Measurements from ENCODE around the gene MAP1B.

MAP1B gene

DNA sequence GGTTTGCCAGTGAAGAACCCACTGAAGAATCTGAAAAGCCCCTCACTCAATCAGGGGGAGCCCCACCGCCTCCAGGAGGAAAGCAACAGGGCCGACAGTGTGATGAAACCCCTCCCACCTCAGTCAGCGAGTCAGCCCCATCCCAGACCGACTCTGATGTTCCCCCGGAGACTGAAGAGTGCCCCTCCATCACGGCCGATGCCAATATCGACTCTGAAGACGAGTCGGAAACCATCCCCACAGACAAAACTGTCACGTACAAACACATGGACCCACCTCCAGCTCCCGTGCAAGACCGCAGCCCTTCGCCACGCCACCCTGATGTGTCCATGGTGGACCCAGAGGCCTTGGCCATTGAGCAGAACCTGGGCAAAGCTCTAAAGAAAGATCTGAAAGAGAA lies 92.4 kb downstream of the MAP1B start:
- no peak for DNase-seq

DNA sequence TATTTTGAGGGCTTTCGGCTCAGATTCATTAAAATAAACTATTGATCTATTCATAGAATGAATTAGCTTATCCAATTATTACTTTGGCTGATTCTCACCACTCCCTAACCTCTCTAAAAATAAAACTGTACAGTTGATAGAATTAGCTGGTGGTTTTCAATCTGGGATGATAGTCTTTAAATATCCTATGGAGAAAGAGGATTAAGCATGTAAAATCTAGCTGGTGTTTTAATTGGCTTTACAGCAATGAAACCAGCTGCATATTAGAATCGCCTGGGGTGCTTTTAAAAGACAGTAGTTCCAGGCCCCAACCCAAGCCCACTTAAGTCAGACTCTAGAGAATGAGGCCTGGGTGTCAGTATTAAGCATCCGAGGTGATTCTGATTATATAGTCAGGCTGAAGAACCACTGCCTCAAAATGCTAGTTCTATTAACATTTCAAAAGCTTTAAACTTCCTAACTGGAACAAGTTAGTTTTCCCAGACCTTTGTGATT lies 95.1 kb downstream of the MAP1B start:
- DNase-seq: no peak

DNA sequence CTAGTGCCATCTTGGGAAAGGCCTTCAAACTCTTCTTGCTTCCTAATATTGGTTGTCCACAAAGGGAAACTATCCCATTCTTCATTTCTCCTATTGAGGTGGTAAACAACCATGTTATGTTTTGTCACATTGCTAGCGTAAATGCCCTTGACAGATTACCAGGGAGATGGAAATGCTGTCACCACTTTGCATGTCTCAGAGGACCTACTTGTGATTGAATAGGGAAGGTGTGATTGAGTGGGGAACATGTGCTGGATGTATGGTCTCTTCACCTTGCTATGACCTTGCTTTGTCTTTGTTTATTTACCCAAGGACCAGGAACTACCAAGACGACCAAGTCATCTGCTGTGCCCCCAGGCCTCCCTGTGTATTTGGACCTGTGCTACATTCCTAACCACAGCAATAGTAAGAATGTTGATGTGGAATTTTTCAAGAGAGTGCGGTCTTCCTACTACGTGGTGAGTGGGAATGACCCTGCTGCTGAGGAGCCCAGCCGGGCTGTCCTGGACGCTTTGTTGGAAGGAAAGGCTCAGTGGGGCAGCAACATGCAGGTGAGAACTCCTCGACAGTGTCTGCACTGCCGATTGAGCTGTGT lies 96.1 kb downstream of the MAP1B start:
- DNase-seq: no peak

DNA sequence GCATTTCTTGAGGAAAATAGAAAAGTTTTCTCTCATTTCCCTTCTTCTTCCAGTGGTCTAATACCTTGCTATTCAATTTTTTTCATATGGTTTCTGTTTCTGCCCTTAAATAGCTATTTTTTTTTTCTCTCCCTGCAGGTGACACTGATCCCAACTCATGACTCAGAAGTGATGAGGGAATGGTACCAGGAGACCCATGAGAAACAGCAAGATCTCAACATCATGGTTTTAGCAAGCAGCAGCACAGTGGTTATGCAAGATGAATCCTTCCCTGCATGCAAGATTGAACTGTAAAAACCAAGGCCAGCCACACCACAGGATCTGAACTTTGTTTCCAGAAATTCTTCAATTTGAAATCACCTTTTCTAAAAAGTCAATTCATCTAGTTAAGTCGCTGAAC lies 97.7 kb downstream of the MAP1B start:
- no peak for DNase-seq

DNA sequence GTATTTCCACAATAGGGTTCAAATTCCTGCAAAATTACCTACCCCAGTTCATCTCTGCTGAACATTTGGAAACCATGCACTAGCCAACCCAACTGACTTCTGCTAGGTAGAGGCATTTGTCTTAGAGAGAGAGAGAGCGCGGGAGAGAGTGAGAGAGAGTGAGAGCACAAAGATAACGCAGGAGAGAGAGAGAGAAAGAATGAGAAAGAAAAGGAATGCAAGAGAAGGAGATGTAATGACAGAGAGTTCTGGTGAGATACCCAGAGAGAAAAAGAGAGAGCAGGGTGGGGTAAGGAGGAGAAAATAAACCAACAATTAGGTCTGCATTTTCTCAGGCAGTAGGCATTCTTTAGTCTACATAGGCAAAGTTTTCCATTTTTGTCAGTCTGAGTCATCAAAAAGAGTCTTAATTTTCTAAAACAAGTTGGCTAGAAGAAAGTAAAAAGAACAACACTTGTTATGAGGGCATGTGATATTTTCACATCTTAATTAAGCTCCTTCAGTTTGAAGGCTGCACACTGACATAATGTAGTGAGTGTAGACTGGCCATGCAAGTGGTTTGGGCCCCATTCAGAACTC lies 98.2 kb downstream of the MAP1B start:
- DNase-seq: no peak

DNA sequence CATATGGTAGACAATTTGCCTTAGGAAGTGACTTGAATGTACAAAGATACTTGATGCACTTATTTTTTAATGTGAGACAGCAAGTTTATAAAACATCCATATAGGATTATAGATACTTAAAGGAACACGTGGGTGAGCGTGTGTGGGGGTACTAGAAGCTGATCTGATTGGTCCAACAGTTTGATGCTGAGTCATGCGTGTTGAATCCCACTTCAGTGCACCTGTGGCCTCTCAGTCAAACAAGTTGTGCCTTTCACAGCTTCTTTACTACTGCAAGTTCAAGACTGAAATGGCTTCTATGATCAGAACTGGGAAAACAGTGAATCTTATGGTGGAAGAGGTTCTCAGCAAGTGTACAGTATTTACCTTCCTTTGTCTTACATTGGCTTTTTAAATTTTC lies 98.9 kb downstream of the MAP1B start:
- DNase-seq: no peak

DNA sequence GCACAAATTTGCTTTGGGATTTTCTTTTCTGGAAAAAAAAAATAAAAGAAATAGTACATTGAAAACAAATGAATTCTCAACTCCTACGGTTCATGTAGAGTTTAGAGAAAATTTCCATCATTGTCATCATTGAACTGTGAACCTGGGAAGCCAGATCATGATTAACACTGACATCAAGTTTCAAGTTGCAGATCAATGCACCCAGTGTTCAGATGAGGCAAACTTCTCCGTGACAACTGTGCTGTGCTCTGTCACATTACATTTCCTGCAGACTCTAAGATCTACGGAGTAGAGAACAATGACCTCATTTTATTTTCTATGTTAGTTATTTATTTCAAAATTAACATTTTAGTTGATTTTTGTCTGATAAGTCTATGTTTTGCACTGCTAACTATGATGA lies 99.7 kb downstream of the MAP1B start:
- DNase-seq: no peak

DNA sequence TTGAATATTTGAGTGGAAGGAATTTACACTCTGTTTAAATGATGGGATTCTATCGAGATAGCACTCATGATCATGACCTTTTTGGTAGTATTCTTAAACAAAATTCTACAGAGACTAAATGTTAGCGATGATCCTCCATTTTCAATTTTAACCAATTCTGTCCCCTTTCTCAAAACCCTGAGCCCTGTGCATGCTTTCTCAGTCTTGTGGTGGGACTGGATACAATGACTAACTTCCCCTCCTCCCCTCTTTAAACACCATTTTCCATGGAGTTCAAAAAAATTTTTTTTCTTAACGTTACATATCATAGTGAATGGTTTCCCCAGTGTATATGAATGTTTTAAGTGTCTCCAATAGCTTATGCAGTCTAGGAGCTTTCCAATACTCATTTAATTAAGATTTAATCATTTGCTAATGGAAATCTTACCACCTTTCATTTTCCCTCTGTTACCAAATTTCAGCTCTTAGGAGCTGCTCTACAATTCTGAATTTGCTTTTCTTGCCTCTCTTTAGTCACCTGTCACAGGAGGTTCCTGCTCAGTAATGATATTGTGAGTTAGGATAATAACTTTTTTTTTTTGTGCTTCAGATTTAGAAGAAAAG lies 101.2 kb downstream of the MAP1B start:
- no peak for DNase-seq

DNA sequence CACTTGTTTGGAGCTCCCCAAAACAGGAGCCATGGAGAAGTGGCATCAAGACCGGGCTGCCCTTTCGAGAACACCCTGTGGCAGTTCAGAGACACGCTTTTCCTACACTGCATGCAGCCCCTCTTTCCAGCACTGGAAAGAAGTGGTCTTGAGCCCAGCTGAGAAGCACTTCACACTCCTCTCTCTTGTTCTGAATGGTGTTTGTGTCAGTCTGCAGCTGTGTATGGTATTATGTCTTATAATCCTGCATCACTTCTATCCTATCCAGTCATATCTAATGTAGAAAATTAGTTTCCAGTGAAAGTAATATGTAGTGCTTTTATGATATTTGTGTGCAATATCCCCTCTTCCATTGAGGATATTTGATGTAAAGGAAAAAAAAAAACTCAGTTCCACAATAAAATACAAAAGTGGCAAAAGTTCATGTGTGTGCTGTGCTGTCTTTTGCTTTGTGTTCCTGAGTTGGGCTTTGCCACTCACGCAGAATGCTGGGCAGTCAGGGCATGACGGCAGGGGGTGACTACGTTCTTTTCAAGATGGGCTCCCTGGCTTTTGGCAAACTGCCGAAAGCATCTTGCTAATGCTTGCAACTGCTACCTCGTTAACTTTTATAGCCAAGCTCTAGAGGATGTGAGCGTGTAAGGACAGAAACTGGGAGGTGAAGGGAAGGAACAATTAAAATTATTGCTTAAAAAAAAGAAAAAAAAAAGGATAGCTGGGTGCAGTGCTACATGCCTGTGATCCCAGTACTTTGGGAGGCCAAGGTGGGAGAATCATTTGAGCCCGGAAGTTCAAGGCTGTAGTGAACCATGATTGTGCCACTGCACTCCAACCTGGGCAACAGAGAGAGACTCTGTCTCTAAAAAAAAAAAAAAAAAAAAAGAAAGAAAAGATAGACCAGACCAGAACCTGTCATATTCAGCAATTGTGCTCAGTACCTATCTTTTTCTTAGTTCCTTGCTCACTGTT lies 102.2 kb downstream of the MAP1B start:
- peak; percentile 89 for DNase-seq

DNA sequence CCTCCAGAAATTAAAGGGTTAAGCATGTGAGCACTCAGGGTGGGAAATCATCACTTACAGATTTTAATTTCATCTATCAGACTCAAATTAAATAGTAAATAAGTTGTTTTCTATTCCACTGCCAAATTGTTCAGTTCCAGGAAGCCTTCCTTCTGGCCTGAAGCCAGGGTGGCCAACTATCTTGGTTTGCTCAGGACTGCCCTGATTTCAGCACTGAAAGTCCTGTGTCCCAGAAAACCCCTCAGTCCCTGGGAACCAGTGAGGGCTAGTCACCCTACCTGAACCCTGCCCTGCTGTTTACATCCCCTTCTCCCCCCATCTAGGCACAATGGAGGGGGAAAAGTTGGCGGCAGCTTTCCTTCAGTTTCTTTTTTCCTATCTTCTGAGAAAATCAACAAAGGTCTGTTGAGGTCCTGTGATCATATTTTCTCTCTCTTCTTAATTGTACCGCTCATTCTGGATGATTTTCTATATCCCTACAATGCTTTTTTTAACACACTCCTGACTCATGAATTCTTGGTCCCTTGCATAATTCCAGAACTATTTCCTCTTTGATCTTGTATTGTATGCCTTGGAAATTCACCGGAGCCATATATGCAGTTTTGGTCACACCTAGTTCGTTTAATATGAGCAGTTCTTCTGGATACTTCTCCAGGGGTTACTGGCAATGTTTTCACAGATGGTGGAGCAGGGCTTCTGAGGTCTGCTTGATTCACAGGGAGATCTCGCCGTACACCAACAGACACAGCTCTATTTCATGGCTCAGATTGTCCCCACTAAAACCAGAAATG lies 103.8 kb downstream of the MAP1B start:
- DNase-seq: no peak

DNA sequence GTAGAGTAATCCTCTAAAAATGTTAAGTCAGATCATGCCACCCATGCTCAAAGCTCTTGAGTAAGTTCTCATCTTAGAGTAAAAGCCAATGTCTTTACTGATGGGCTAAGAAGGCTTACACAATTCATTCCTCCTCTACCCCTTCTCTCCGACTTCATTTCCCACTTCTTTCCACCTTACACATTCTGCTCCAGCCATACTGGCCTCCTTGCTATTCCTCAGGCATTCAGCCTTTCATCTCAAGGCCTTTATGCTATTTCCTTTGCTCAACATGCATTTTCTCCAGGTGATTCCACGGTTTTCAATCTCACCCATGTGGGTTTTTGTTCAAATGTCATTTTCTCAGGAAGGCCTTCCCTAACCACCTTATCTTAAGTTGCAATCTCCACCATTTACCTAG lies 104.9 kb downstream of the MAP1B start:
- no peak for DNase-seq

DNA sequence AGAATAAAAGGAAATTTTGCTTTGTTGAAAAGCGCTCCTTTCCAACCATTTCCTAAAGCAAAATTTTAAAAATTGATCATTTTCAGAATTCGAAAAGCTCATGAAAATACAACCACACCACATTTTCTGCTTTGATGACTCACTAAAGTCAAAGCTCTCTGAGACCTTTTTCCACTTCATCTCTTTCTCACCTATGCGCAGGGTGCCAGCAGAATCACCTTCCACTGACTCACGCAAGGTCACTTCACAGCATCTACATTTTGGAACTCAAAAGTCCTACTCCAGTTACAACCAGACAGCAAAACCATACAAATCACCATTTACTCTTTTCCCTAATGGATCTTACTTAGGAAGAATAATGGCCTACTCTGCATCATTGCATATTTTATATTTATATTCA lies 106.2 kb downstream of the MAP1B start:
- no peak for DNase-seq

DNA sequence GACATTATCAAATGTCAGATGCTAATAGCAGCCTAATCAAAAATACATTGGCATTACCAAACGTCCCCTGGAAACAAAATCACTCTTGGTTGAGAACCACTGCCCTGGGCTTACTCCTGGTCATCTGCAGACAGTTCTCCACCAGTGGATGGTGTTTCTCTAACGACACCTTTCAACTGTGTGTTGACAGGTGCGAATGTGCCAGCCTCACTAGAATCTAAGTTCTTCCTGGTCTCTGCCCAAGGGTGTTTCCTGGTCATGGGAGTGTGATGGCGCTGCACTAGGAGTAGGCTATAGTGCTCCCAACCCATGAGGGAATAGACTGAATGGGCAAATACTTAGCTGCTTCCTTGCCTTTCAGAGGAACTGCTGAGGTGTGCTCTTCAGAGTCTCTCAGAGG lies 106.9 kb downstream of the MAP1B start:
- no peak for DNase-seq

DNA sequence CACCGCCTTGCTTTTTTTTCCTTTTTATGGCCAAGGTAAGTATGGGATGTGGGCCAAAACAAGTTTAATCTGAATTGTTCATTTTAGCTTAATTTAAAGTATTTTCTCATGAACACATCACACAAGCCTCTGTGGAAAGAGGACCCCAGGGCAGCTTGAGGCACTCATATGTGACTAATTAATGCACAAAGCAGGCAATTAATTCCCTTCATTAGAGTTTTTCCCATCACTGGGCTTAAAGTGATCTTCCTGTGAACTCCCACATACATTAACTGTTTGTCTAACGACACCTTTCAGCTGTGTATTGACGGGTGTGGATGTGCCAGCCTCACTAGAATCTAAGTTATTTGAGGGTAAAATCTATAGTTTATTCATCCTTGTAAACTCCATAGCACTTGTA lies 109.5 kb downstream of the MAP1B start:
- DNase-seq: no peak

DNA sequence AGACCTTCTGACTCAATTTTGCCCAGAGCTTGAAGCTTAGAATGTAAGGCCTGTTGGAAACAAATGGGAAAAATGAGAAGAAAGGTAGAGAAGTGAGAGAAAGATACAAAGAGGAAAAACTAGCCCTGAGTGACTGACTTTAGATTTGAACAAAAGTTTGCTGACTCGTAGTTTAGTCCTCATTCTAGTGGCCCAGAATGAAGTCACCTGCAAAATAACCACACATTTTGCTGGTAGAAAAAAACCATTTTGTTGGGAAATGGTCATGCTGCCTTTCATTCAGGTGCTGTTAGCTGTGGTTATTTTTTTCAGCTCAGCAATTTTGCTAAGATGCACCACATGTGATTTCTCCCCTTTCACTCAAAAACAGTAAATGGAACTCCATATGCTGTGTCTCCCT lies 113.8 kb downstream of the MAP1B start:
- DNase-seq: no peak

DNA sequence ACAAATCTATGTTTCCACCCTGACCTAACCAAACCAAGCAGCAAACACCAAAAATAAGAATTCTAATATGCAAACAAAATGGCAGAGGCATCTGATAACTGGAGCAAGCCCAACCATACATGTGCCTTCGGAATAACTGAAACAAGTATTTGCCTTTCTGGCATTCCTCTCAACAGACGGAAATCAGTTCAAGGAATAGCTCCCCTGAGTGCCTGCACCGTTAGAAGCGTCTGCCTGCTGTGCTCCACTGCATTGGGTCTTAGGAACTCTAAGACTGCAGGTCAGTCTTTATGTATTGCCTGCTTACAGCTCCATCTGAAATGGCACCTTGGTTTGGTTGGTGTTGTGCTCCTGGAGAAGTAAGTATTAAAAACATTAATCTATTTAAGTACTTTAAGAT lies 114.3 kb downstream of the MAP1B start:
- DNase-seq: no peak

DNA sequence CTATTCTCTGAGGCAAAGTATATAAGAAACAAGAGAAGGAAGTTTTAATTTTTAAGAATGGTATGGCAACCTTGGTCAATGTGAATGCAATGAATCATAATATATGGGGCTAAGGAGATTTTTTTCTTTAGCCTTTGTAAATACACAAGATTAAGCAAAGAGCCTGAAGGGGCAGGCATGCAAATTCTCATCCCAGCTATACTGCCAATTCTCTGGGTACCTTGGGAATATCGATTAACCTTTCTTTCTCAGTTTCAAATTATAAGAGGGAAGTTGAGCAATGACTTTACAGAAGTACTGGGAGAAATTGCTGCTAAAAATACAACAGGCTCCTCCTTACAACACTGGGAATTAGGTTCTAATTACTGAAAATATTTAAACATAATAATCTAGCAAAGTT lies 115.2 kb downstream of the MAP1B start:
- no peak for DNase-seq

DNA sequence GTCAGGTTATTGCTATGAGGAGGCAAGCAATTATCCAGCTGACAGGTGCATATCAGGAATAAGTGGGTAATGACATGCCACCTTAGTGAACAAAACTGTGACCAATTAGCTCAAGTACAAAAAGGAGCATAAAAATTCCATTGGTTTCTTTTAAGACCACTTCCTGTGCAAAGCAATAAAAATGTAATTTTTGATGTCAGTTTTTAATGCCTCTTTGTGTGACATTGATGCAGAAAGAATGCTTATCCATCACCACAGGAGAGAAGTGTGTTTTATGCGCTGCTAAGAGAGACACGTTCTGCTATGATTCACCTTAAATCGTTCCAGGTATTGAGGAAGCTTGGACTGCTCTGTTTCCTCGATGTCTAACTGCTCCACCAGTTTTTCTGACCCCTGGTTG lies 116.1 kb downstream of the MAP1B start:
- no peak for DNase-seq

DNA sequence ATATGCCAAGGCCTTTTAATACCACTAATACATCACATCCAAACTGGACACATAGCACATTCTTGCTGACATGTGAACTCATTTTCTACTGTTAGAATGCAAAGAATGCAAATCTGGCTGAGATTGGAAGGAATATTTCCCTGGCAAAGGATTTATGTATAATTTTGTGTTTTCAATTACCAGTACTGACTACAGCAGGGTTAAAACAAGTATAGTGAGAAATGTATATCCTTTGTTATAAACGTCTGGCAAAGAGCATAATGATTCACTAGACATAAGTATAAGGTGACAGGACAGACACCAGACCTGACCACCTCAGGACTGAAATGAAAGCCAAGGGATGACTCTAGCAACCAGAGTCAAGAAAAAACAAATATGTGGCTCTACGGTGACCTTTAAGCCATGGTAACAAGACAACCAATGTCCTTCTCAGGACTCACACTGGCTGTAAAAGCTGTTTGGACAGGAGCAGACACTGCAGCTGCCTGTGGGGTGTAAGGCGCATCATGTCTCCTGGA lies 117.7 kb downstream of the MAP1B start:
- no peak for DNase-seq

DNA sequence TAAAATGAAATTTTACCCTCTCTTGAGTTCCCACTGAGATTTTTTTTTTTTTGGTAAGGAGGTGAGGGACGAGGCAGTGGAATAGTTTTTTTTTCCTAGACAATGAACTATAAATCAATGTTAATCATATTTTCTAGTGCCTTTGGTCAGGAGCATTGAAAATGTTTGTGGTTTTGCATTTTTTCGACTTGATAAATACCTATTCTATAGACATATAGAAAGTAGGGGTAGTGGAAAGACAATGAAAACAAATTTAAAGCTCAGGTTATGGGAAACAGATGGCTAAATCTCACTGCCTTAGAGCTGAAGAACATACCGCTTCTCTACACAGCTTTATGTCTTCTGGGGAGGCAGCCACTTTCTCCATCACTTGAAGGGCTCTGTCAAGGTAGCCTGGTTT lies 118.5 kb downstream of the MAP1B start:
- DNase-seq: no peak

DNA sequence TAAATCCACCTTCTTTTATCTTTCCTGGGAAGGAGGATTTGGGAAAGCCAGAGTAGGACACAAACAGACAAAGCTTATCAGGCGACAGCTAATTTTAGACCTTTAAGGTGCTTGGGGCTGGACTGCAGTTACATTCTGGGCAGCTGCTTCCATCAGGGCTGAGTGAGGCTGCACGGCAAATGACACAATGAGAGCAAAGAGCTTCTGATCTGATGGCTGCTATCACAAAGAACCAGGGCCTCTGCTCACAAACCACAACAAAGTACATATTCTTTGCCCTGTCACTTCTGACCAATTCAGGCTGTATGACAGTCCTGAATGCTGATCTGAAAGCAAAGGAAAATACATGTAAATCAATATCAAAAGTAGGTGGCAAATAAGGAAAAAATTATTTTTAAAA lies 119.7 kb downstream of the MAP1B start:
- DNase-seq: no peak

DNA sequence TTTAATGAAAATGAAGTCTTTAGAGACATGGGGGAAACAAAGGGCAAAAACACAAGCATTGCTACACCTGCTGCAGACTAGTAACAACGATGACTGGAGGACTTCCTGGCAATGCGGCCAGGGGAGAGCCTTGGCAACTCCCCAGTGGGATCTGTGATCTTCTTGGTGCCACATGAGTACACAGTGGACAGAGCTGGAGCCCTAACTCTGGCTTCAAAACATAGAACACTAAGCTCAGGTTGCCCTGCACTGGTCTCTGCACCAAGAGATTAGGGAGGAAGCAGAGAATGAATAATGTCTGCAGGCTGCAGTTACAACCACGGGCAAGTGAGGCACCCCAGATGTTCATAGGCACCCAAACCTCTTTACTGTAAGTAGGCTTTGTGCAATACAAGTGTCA lies 121.7 kb downstream of the MAP1B start:
- no peak for DNase-seq
